Renal pelvis (tissue), 12 donors: Measurements from ENCODE around the gene IL13RA1. TPM values are rescaled to one million over a fixed set of nuclear protein-coding genes. Genes with fewer than 3 reads are reported as not detected.
"Not testable (repeated sequence)": the region's sequence is repeated elsewhere in the genome, so short reads cannot be mapped to it uniquely, and the experiment has no call there.

ENCODE experiments used
- DNase-seq: peaks from one replicate; pipeline ENCODE4 v3.0.0-alpha.2; 2013
- long read RNA-seq, 16 experiments: transcript quantifications; one replicate each; lab custom pipeline, GENCODE V29; 2026
- polyA plus RNA-seq, 3 donors: library from polyadenylated mRNA; unstranded; fragments of 120-200 nt; gene quantifications; one replicate each; pipeline ENCODE4 v1.2.1, GENCODE V29; 2013; ENCODE audit not compliant: insufficient read length in 3 of 3

The IL13RA1 gene
- 10 to 100 TPM; 46.3 to 51.6 (median 48.5) TPM for polyA plus RNA-seq
- long read RNA-seq, donor 1, full-length matches to known transcripts = 9 of 9 reads
- long read RNA-seq, donor 1, partial matches to known transcripts = 0 of 9 reads
- long read RNA-seq, donor 1, other reads (novel, unspliced or antisense) = 0 of 9 reads
- long read RNA-seq, donor 2, full-length matches to known transcripts = 7 of 33 reads
- long read RNA-seq, donor 2, partial matches to known transcripts = 26 of 33 reads
- long read RNA-seq, donor 2, other reads (novel, unspliced or antisense) = 0 of 33 reads
- long read RNA-seq, donor 3, full-length matches to known transcripts = 3 of 3 reads
- long read RNA-seq, donor 3, partial matches to known transcripts = 0 of 3 reads
- long read RNA-seq, donor 3, other reads (novel, unspliced or antisense) = 0 of 3 reads
- long read RNA-seq, donor 4, full-length matches to known transcripts = 10 of 10 reads
- long read RNA-seq, donor 4, partial matches to known transcripts = 0 of 10 reads
- long read RNA-seq, donor 4, other reads (novel, unspliced or antisense) = 0 of 10 reads
- long read RNA-seq, donor 5, full-length matches to known transcripts = 1 of 1 reads
- long read RNA-seq, donor 5, partial matches to known transcripts = 0 of 1 reads
- long read RNA-seq, donor 5, other reads (novel, unspliced or antisense) = 0 of 1 reads
- long read RNA-seq, donor 6, full-length matches to known transcripts = 10 of 21 reads
- long read RNA-seq, donor 6, partial matches to known transcripts = 11 of 21 reads
- long read RNA-seq, donor 6, other reads (novel, unspliced or antisense) = 0 of 21 reads
- long read RNA-seq, donor 7, full-length matches to known transcripts = 12 of 12 reads
- long read RNA-seq, donor 7, partial matches to known transcripts = 0 of 12 reads
- long read RNA-seq, donor 7, other reads (novel, unspliced or antisense) = 0 of 12 reads
- long read RNA-seq, donor 8, full-length matches to known transcripts = 10 of 10 reads
- long read RNA-seq, donor 8, partial matches to known transcripts = 0 of 10 reads
- long read RNA-seq, donor 8, other reads (novel, unspliced or antisense) = 0 of 10 reads
- long read RNA-seq, donor 9, full-length matches to known transcripts = 8 of 44 reads
- long read RNA-seq, donor 9, partial matches to known transcripts = 36 of 44 reads
- long read RNA-seq, donor 9, other reads (novel, unspliced or antisense) = 0 of 44 reads
- long read RNA-seq, donor 10, full-length matches to known transcripts = 4 of 4 reads
- long read RNA-seq, donor 10, partial matches to known transcripts = 0 of 4 reads
- long read RNA-seq, donor 10, other reads (novel, unspliced or antisense) = 0 of 4 reads
- long read RNA-seq, donor 11, full-length matches to known transcripts = 6 of 6 reads
- long read RNA-seq, donor 11, partial matches to known transcripts = 0 of 6 reads
- long read RNA-seq, donor 11, other reads (novel, unspliced or antisense) = 0 of 6 reads
- long read RNA-seq, donor 12, full-length matches to known transcripts = 10 of 10 reads
- long read RNA-seq, donor 12, partial matches to known transcripts = 0 of 10 reads
- long read RNA-seq, donor 12, other reads (novel, unspliced or antisense) = 0 of 10 reads
- long read RNA-seq, donor 13, full-length matches to known transcripts = 5 of 5 reads
- long read RNA-seq, donor 13, partial matches to known transcripts = 0 of 5 reads
- long read RNA-seq, donor 13, other reads (novel, unspliced or antisense) = 0 of 5 reads
- long read RNA-seq, donor 14, full-length matches to known transcripts = 20 of 20 reads
- long read RNA-seq, donor 14, partial matches to known transcripts = 0 of 20 reads
- long read RNA-seq, donor 14, other reads (novel, unspliced or antisense) = 0 of 20 reads
- long read RNA-seq, donor 15, full-length matches to known transcripts = 13 of 13 reads
- long read RNA-seq, donor 15, partial matches to known transcripts = 0 of 13 reads
- long read RNA-seq, donor 15, other reads (novel, unspliced or antisense) = 0 of 13 reads
- long read RNA-seq, donor 16, full-length matches to known transcripts = 10 of 15 reads
- long read RNA-seq, donor 16, partial matches to known transcripts = 5 of 15 reads
- long read RNA-seq, donor 16, other reads (novel, unspliced or antisense) = 0 of 15 reads

- DNase-seq = peak; percentile 83
These were observed at the start of gene IL13RA1 for GRCh38 chrX:118726887-118727685. Gene IL13RA1, plus strand, starts transcription at chrX:118727606. Its CDS starts 33 bp downstream, at chrX:118727639.

GRCh38 chrX:118679290-118679689 lies 48.1 kb upstream of the IL13RA1 start:
- DNase-seq = no peak

DNA sequence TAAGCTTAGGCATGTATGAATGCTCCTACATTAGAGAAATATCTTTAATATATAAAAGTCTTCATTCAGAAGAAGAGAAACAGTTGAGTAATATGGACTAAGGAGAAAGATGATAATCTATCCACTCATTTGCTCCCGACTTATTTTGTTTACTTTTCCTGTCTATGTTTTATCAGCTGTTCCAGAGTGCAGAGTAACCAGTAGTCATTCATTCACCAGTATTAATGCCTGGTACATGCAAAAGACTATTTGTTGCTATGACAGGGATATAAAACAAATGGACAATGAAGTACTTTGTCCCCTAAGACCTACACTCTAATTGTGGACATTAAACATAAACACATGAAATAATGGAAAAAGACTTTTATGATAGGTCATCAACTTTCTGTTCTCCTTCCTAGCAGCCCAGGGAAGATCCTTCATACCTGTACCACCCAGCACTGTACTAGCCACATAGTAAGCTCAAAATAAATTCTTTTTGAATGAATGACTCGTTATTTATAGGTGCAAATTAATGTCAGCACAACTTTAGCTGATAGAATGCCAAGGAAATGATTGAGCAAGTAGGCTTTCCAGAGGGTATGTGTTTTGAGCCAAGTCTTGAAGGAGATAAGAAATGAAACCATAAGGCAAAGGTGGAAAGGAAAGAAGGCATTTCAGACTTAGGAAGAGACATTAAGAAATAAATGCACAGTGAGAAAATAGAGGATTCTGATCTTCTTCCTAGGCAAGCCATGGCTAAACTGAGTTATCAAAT lies 45.0 kb upstream of the IL13RA1 start:
- DNase-seq = no peak

DNA sequence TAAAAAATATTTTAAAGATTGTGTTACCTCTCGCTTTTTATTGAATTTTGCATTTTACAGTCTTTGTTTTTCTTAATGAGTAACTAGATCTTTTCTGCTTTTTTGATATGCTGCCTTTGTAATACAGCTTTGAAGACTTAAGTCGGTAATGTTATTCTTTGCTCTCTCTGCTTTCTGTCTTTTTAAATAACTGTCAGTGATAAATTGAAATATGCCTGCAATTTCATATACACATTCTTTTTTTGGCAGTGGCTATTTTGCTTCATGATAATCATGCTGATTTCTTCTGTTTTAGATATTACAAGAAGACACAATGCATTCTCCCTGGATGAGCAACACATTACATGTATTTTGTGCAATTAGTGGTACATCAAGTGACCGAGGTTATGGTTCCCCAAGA lies 42.0 kb upstream of the IL13RA1 start:
- DNase-seq = no peak

DNA sequence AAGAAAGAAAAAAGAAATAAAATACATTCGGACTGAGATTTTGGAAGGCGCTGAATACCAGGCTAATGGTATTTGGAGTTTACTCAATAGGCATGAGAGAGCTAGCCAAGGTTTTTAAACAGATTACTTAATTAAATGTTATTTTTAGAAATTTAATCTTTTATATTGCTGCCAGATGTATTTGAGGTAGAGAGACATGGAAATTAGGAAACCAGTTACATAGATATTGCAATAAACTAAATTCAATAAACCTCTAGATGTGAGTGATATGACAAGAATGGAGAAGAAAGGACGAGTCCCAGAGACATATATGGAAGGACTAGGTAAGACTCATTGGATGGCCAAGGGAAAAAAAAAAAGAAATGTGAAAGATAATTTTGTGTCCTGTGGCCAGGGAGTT lies 38.5 kb upstream of the IL13RA1 start:
- no peak for DNase-seq

DNA sequence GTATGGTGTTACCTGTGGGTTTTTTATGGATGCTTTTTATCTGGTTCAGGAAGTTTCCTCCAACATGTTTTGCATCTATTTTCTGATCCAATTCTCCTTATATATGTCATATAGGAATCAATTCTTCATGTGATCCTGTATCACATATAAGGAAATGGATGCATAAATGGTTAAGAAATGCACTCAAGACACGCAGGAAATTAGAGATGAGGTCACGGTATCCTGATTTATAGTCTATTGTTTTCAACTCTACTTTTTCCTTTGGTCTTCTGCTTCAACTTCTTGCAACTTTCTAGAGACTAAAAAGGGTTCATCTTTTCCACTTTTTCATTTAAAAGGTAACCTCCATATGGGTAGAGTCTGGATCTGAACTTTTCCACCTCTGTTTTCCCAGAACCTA lies 33.6 kb upstream of the IL13RA1 start:
- DNase-seq = no peak

DNA sequence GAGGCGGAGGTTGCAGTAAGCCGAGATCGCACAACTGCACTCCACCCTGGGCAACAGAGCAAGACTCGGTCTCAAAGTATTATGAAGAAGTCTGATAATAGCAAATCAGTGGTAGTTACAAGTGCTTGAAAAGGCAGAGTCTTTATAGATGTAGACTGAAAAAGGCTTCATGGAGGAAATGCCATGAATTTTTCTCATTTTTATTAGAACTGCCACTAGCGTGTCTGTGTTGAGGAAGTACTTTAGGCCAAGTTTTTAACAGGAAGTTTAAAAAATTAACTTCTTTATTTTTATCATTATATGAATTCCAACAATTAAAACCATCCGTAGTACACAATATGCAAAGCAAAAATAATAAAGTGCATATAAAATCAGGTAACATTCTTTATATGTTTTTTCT lies 32.8 kb upstream of the IL13RA1 start:
- DNase-seq = no peak

GRCh38 chrX:118698516-118699170 lies 28.8 kb upstream of the IL13RA1 start:
- no peak for DNase-seq

- no peak for DNase-seq
These were observed 24.7 kb upstream of the IL13RA1 start for GRCh38 chrX:118702741-118703140.

GRCh38 chrX:118706681-118707080 lies 20.7 kb upstream of the IL13RA1 start:
- no peak for DNase-seq

GRCh38 chrX:118714521-118714920 lies 12.9 kb upstream of the IL13RA1 start:
- DNase-seq = no peak

GRCh38 chrX:118715917-118716316 lies 11.5 kb upstream of the IL13RA1 start:
- not testable (repeated sequence) for DNase-seq

GRCh38 chrX:118716833-118717232 lies 10.6 kb upstream of the IL13RA1 start:
- not testable (repeated sequence) for DNase-seq

- DNase-seq = no peak
These were observed 9.6 kb upstream of the IL13RA1 start for GRCh38 chrX:118717678-118718391.

DNA sequence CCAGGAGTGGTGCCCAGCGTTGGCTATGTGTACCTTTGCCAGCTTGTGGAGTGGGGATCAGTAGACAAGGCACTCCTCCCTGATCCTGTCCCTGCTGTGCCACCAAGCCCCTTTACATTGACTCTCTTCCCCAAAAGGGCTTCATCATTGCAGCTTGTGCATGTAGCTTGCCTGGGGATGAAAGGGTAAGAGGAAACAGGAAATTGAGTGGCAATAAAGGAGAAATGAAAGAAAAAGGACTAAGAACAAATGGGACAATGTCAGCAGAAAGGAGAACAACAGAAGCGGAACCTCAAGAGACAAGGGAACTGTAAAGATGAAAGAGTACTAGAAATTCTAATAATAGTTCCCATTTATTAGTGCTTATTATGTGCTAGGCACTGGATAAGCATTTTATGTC lies 8.7 kb upstream of the IL13RA1 start:
- no peak for DNase-seq

DNA sequence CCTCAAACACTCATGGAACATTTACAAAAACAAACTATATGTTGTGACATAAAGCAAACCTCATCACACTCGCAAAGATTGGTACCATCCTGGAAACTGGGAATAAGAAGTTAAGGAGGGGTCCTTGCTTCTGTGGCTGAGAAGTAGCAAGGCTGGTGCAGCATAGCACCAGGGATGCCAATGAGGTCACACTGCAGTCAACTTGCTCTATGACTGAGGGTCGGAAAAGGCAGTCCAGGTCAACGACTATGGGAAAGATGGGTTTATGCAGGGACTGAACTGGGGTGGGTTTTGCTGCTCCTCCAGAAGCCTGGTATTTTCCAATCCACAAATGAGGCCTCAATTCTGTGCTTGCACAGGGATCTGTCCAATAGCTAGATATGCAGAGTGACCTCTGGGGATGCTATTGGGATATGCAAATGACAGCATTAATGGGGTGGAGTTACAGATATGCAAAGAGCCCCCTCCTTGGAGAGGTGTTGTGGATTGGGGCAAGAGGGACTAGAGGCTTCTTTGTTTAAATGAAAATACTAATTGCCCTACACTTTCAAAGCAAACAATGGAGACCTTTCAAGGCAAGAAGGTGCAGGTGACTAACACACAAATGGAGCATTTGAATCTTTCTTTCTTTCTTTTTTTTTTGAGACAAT lies 7.2 kb upstream of the IL13RA1 start:
- DNase-seq = no peak

DNA sequence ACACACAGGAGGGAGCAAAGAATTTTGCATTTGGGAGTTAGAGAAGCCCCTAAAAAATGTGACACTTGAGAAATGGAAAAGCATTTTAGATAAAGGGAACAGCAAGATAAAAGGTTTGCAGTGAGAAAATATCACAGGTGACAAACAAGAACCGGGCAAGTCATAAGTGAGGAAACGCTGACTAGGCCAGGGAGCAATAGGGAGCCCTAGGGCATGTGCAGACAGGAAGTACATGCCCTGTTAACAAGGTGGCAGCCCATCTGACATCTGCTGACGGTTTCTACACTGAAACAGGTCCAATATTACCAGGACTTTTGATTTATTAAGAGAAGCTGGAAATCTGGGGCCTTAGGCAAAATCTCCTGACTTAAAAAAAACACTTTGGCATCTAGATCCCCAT lies 4.0 kb upstream of the IL13RA1 start:
- no peak for DNase-seq
